CD4-positive, alpha-beta T cell treated with Interleukin-4 for 4 hours (primary cell): ENCODE data around the gene KCTD10.

Experiments
- DNase-seq: peaks from one replicate; pipeline ENCODE4 v3.0.0-alpha.2; 2020

The KCTD10 gene

DNA sequence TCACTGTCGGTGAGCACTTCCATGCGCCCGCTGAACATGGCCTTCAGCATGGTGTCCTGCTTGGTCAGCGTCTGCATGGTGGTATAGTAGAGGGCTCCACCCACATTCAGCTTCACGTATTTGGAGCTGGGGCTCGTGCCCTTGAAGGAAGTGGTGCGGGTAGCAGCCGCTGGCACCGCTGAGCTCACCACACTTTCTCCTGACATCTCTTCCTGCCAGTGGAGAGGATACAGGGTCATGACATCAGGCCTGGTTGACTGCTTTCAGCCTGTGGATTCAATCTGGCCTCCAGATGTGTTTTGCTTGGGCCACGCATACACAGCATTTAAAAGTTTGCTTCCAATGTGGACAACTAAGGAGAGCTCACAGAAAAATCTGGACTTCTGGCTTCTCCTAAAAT, 7.6 kb downstream of the KCTD10 start:
- no peak for DNase-seq

DNA sequence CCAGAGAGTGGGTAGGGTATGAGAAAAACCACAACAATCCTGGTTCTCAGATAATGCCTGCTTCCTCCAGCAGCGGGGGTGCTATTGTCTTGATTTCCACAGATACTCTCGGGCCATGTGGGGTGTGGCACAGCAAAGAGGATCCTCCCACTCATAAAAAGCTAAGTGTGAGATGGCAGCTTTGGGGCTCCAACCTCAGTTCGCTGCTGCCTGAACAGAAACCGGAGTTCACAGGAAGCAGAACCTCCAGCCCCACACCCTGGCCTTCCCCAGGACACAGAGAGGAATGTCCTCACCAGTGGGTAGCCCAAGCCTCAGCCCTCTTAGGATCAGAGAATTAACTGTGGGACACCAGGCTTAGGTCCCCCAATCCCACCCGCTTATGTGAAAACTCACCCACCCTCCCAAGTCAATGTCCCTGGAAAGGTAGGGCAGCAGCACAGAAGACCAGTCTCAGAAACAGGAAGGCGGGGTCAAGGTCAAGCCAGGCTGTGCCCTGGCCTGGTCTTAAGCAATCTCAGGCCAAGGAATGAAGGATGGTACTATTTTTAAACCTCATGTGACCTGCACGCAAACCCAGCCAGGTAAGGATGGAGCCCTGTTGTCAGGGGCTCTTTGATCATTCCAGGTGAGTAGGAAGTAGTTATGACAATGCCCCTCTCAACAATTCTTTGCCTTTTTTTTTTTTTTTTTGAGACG, 9.0 kb downstream of the KCTD10 start:
- no peak for DNase-seq

DNA sequence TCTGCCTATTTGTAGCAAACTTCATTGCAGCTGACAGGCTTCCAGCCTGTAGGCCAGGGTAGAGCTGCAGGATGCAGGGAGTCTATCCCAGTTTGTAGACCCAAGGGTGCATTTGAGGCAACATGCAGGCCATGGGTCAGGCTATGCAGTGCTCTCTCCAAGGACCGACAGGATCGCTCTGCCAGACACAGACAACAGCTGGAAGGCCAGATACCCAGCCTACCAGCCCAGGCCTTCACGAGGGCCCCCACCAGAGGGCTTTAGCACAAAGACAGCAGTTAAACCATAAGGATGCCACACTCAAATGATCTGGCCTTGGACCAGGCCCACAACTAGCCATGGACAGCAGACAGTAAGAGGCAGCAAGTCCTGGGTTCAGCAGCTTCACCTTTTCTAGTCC, 10.3 kb downstream of the KCTD10 start:
- DNase-seq, result no peak

DNA sequence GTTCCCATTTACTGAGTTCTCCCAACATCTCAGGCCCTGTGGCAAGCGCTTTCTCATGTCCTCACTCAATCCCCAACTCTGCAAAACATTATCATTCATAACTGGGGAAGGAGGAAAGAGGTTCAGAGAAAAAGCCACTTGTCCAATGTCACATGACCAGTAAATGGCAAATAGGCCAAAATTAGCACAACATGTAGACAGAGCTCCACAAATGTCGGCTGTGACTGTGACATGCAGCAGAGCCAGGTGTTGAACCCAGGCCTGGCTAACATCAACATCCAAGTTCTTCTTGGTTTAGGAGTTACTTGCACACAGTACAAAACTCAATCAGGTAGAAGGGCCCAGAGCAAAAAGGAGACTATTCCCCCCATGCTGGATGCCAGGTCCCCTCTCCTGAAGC, 10.8 kb downstream of the KCTD10 start:
- DNase-seq, result no peak

DNA sequence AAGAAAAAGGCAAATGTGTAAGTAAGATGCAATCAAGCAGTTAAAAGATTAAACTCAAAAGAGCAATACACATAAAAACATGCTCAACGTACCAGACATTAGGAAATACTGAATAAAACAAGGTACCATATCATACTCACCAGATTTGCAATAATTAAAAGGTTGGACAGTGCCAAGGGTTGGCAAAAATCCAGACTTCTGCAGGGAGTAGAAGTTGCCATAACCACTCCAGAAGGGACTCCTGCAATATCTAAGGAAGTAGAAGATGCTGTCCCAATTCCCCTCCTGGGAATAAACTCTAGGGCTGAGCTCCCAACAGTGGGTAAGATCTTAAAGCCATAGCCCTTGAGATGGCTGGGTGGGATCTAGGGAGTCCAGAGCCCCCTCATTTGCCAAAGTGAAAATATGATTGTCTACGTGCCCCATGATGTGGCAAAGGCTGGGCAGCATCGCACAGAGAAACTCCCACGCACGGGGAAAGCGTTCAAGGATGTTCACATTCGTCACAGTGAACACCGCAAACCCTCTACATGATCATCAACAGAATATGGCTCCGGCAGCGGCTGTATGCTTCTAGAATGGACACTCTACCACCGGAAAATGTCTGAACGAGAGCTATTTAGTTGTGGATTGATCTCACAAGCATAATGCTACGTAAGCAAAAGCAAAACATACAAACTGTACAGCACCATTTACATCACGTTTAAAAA, 12.3 kb downstream of the KCTD10 start:
- DNase-seq, result no peak

DNA sequence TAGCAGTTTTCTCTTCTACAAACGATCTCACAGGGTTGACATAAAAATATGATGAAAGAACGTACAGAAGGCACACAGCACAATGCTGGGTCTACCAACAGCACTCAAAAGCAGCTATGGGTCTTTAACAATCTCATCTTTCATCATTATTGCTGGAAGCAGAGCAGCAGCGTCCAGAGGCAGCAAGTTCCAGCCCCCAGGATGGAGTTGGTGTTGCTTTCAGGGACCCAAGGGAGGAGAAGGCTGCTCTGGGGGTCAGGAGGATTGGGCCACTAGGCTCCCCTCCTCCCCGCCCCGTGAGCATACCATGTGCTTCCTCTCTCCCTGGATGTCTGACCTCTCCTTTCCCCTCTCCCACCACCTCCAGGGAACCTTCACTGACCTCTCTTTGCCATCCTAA, 13.3 kb downstream of the KCTD10 start:
- no peak for DNase-seq

DNA sequence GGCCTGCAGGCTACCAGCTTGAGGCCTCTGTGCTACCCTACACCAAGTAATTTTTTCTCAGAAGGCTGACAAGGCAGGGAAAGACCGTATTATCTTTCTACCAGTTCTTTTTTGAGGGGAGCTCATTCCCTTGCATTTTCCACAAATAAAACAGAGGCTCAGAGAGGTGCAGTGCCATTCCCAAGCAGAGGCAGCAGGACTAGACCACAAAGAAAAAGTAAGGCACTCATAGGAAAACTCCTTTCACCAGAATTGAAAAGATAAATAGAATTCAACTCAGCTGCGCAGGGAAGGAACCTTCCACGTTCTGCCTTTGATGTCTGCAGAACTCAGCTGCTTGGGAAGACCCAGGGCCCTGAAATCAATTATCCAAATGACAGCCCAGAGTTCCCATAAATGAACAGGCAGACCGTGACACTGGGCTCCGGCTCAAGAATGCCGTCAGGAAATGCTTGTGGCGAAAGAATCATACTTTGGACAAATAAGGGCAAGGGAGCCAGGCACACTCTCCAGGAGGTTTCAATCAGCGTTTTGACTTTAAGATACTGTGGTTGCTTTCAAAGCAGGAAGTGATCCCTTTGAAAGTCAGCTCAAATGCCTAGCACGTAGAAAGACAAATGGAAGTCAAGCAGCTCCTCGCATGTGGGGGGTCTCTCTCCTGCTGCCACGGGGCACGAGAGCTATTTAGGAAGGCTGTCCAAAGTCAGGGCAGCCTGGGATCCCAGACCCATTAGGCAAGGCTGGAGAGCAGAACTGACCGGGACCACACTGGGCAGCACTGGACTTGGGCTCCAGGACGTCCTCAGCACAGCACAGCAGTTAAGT, 14.0 kb downstream of the KCTD10 start:
- DNase-seq, result no peak

DNA sequence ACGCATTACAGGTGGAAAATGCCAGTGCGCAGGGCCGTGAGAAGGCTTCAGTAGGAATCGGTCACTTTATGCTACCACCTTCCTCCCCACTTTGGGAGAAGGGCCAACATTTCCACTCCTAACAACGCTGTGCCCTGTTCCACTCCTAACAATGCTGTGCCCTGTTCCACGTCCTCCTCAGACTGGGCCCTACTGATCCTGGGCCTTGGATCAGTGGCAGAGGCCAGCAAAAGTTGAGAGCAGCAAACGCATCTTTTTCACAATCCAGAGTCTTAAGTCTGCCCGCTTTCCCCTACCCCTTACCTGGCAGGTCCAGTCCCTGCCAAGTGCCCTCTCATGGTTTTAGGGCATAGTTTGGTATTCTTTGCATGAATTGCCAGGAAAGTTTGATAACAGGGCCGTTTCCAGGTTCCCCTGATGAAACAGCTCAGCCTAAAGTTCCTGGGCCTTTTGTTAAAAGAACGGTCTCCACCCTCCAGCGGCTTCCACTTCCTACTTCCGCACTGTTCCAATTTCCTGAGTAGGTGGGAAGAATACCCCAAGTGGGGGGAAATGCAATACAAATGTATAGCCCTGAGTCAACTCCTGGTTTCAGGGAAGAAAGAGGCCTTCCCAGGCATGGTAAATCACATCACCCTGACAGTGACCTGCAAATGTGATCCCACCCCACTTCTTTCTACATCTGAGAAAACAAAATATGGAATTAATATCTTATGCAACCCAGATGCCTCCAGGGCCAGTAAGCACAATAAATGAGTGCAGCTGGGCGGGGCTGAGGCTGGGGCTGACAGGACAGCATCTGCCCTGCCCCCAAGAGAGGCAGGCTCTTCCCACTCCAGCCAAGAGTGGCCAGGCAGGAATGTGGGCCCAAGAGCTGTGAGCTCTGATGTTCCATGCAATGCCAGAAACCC, 15.0 kb downstream of the KCTD10 start:
- DNase-seq, result no peak

DNA sequence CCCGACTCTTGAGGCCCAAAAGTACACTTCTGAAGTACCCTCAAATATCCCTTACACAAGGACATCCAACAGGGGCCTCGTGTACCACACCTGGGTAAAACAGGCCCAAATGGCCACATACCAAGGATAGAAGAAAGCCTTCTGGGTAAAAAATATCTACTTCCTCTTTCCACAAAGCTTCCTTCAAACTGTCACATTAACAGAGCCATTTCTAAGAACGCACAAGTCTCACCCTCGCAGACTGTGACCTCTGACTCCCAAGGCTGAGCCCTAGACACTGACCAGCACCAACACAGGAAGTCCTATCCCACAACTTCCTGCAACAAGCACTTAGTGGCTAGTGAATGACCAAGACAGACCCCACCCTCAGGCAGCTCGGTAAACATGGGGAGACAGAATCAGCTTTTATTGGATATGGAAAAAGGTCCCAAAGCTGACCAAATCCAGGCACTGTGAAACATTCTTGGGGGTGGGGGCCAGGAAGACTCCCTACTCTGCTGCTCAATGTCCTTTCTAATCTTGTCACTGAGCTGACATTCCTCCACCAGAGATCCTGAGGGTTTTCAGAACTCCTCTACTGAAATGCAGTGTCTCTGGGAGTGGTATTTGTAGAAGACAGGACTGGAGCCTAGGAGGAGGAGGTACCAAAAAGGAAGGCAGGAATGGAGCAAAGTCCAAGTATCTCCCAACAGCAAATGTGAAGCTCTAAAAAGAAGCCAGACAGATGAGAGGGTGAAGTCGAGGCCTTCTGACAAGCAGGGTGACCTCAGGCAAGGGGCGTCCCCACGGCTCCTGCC, 15.9 kb downstream of the KCTD10 start:
- peak; percentile 4 for DNase-seq

DNA sequence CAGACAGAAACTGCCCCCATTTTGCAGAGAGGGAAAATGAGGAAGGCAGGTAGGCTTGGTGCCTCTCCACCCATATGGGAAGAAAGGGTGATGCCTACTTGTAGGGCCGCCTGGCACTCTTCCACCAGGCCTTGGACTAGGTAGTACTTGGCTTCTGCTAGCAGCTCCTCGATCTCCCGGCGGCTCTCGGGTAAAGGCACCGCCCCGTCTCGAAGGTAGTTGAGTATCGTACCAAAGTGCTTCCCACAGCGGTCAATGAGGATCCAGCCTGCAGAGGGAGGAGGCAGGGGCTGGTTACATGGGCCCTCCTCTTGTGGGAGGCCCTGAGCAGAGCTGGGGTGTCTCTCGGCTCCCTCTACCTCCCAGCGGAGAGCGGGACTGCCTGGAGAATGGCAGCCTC, 16.6 kb downstream of the KCTD10 start:
- DNase-seq, result no peak

DNA sequence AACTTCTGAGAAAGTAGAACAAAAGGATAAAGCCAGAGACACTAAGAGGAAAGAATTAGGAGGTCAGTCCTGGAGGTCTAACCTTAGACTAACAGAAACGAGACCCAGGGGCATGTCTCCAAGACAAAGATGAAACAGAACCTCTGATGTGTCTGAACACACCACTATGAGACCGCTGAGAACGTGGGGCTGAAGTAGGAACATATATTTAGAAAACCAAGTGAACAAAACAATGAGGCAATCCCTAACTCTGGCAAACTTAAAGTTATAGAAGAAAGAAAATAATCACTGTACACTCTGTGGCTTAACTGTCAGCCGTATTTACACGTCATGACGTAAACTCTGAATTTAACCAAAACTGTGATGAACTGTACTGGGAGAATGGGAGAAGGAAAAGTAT, 17.9 kb downstream of the KCTD10 start:
- no peak for DNase-seq

DNA sequence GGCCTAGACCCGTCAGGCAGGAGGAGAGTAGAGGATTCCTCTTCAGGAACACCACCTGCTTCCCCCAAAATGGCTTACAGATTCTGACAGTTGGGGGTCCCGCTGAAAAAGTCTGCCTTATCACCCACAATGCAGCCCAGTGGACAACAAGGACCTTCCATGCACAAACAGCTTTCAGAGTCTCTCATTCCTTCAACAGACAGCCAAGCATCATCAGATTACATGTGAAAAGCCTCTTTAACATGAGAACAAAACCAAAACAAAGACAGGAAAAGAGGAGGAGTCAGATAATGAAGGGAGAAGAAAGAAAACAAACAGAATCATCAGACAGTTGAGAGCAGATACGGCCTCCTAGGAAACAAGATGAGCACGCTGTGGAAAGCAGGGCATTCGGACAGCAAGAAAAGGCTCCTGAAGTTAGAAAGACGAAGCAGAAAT, 18.3 kb downstream of the KCTD10 start:
- no peak for DNase-seq

DNA sequence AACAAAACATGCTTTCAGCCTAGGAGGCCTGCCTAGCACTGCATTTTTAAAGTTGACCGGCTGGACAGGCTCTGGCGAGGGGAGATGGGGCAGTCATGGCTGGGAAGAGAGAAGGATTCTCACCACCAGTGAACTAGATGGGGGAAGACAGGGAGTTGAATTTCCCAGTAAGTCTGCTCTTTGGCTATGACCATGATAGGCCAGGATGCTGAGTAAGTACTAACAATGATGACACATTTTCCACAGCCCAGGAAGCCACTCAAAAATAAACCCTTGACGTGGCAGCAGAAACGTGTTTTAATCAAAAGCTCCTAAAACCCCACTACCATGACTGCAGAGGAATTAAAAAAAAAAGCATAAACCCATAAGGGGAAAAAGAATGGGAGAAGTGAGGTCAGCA, 19.0 kb downstream of the KCTD10 start:
- no peak for DNase-seq

DNA sequence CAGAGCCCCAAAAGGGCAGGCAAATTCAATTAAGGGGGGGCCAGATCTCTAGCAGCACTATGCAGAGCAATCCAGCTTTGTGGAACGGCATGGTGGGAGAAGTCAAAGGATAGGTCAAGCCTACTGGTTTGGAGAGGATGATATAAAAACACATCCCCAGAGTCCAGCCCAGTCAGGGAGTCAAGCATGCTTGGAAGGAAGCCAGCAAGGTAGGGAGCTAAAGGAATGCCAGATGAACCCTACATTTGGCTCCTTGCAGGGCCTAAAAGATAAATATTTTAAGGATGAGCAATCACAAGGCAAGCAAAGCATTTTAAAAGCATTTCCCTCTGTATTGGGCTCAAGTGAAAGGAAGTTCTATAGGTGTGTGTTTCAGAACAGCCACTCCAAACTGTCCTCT, 21.4 kb downstream of the KCTD10 start:
- no peak for DNase-seq

DNA sequence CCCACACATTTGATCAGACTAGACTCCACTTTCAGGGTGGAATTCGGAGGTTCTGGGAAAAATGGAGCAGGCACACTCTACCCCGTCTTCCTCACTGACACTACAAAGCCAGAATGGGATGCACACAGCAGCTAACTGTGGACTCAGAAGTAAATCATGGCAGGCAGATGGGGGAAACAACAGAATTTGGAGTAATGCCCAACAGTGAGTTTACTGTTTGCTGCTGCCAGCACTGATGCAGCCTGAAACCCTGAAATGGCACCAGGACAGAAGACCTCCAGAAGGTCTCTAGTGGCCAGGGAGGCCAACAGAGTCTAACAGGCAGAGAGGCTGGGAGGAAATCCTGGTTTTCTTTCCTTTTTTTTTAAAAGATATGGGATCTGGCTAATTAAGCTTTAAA, 24.6 kb downstream of the KCTD10 start:
- no peak for DNase-seq

DNA sequence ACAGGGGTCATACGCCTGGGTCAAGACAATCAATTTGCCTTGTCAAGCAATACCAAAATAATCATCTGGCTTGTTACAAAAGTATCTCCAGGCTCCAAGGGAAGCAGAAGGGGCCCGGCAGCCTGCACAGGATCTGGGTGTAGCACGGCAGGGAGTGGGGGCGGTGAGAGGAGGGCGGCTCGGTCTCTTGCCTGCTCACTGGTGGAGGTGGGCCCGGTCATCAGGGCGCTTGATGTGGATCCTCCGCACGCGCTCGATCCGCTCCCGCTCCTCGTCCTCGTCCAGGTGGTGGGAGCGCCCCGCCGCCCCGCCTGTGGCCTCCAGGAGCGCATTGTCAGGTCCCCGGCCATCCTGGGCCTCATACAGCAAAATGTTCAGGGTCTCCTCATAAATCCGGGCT, 25.7 kb downstream of the KCTD10 start:
- DNase-seq, result no peak

DNA sequence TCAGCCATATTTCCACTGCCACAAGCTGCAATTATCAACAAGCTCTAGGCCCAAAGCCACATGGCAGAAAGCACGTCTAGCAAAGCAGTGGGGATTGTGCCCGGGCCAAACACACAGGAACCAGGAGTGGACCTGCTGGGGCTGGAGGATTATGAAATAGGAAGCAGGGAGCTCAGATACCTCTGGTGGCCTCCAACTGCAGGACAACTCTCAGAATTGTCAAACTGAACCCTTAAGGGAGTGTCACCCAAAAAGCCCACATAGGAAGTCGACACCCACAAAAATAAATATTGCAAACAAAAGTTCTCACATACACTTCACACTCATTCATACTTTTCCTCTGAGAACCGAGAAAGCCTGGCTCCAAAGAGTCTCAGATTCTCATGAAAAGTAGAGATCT, 26.1 kb downstream of the KCTD10 start:
- no peak for DNase-seq

DNA sequence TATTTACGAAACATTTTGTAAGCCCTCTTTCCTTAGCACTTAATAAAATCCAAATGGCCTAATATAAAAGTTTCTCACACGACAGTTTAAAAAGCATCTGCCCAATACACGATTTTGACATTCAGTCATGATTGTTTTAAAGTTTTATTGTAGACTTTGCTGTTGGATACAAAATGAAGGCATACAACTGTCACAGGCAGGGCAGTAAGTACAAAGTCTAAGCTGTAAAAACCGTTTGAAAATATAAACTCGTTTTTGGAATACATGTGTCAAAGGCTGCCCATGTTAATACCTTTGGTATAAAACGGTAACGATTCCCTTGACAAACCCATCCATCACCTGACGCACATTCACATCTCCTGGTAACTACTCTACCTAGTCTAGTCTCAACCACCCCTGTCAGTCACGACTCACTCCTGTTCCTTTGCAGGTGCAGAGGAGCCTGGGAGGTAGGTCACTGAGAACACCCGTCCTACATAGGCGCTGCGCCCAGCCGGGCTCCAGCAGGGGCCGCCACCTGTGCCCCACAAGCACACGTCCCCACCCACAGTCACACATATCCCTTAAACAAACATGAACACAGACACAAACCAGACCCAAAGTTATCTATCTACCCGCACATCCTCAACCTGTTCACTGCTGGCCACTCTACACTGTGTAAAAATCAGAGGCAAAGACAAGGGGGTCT, 27.1 kb downstream of the KCTD10 start:
- DNase-seq, result no peak

DNA sequence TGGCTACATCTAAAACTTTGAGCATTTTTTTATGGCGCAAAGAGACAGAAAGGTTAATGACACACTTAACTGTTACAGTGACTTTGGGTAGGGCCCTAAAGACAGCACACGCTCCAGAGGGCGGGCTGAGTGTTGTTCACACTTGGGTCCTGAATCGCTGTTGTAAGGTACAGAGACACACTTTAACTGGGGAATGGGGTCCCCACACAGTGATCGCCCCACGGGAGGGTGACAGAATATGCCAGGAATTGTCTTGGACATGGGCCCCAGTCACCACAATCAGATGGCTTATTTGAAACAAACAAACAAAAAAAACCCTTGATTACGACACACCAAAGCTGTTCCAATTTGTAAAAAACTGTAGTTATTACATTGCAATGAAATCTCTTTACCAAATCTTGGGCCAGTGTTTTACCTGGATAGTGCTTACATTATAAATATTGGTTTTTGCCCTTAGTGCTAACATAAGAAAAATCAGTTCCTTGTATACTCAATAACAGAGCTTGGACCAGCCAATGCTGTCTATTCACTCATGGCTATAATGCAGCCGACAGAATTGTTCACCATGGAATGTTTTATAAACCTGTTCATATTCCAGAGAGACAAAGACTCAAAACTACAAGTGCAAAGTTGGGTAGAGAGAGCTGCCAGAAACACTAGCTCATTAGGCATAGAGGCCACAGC, 28.3 kb downstream of the KCTD10 start:
- no peak for DNase-seq

DNA sequence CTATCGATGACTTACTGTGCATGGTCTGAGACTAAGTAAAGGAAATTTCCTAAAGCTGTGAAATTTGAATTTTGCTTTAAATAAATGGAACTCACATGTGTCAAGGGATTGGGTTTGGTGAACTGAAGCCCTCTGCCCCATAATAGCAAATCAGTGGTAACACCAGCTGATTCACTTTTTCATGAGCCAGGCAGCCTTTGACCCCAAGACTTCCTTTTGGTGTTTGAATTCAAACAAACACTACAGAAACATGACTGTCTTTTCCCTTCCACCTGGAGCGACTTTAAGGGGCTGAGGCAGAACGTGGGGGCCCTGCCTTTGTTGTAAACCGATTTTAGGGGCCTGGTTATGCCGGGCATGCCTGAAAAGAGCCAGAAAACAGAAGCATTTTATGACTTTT, 28.8 kb downstream of the KCTD10 start:
- no peak for DNase-seq

DNA sequence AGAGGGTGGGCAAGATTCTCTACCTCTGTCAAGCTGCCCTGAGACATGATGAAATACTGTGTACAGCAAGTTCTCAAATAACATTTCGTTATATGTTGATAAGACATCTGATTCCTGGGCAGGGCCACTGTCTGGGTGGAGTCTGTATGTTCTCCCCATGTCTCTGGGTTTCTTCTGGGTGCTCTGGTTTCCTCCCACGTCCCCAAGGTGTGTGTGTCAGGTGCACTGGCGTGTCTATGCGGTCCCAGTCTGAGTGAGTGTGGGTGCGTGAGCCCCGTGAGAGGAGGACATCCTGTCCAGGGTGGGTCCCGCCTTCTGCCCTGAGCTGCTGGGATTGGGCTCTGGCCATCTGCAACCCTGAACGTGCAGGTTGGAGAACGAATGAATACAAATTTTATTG, 29.6 kb downstream of the KCTD10 start:
- DNase-seq, result no peak
